ENCODE results near the gene PPM1D. TPM values are rescaled to one million over a fixed set of nuclear protein-coding genes. Genes with fewer than 3 reads are reported as not detected.

PPM1D gene
- polyA plus RNA-seq, 2 of the 4 experiments (the other 2 are of a cell fraction), result 10.5 to 13.5 TPM

DNA sequence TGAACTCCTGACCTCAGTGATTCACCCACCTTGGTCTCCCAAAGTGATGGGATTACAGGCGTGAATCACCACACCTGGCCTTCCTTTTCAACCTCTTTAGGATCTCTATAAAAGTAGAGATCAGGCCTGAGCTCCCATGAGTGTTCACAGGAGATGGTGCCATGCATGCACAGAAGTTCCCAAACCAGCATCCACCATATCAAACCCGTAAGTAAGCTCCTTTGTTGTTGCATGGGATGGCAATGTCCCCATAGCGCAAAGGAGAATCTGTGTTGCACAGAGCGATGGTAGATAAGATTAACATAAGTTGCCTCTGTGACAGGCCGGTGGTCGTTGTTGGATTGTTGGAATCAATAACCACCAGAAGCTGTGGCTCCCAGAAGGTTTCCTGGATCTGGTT is 34.8 kb upstream of the PPM1D start (continued):
- TF ChIP-seq HOXB13 (CRISPR knock-in tag; IDR thresholded peaks at IDR 0.05; ENCODE audit: low read depth) (no peak), FOXS1 (CRISPR knock-in tag; IDR thresholded peaks at IDR 0.05) (no peak), POLR2A (IDR thresholded peaks at IDR 0.05; ENCODE audit: low read length) (no peak), BHLHE40 (IDR thresholded peaks at IDR 0.05; ENCODE audit: low read depth, low read length) (no peak), SMC3 (IDR thresholded peaks at IDR 0.05) (no peak), TFCP2L1 (CRISPR knock-in tag; IDR thresholded peaks at IDR 0.05) (no peak), HEYL (CRISPR knock-in tag; IDR thresholded peaks at IDR 0.05) (no peak), JUN (IDR thresholded peaks at IDR 0.05) (no peak)

DNA sequence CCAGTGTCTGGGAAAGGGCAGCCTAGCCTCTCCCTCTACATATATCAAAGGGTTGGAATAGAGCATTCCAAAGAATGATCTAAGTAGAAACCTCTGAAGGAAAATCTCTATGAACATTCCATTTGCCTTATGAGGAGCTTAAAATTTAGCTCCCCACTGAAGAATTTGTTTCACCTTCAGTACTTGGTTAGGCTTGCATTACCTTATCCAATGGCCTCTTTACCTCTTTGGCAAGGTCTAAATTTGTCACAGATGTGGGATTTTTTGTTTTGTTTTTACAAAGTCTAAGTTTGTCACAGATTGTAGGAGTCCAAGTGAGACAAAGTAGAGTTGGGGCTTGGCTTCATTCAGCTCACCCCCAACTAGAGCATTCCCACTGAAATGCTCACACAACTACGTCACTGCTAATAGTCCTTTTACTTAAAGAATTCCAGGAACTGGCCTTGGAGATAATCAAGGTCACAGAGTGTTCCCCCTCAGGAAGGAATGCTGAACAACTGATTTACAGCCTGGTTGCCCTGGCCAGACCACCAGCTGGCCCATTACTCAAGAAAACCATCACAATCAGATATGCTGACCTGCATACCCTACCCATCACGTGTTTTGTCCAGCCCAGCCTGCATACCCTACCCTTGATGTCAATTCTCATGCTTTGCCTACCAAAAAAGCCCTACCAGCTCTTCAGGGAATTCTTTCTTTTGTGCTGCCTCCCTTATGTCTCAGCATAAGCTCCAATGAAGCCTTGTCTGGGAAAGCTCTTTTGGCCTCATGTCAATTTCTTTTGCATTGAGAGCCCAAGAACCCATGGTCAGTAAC is 26.5 kb upstream of the PPM1D start:
- Histone ChIP-seq H3K9me3 (no peaks in the 10 kb centered on the region), H3K27ac (no peak overlapping the region), H3K4me2 (no peak overlapping the region), H3K4me1 (no peaks in the 10 kb centered on the region), H3K4me3 (no peak overlapping the region)
- 71% methylated on average over 2 of the region's 2 CpGs for WGBS (ENCODE audit: missing lambda C conversion rate)
- DNase-seq (ENCODE audit: low read depth in 1 of 2, low spot score in 1 of 2) (no peak), FAIRE-seq (no peak), ATAC-seq (no peak)
- CTCF ChIA-PET, result interaction anchor here (0.5 to 7.1 kb wide), 11 partner anchors 9 to 647 kb away, joined by 3 to 41 read pairs (median 4); partner anchors contain the start of gene PPM1D
- TF ChIP-seq, protein P1, sequence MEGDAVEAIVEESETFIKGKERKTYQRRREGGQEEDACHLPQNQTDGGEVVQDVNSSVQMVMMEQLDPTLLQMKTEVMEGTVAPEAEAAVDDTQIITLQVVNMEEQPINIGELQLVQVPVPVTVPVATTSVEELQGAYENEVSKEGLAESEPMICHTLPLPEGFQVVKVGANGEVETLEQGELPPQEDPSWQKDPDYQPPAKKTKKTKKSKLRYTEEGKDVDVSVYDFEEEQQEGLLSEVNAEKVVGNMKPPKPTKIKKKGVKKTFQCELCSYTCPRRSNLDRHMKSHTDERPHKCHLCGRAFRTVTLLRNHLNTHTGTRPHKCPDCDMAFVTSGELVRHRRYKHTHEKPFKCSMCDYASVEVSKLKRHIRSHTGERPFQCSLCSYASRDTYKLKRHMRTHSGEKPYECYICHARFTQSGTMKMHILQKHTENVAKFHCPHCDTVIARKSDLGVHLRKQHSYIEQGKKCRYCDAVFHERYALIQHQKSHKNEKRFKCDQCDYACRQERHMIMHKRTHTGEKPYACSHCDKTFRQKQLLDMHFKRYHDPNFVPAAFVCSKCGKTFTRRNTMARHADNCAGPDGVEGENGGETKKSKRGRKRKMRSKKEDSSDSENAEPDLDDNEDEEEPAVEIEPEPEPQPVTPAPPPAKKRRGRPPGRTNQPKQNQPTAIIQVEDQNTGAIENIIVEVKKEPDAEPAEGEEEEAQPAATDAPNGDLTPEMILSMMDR (IDR thresholded peaks at IDR 0.05), result no peak
- TF ChIP-seq RCOR1 (IDR thresholded peaks at IDR 0.05; ENCODE audit: low read depth, low read length), result no peak
- no peak for TF ChIP-seq NR3C1 (IDR thresholded peaks at IDR 0.05)
- TF ChIP-seq JUN (IDR thresholded peaks at IDR 0.05), result no peak
- TF ChIP-seq CHD2 (IDR thresholded peaks at IDR 0.05; ENCODE audit: low read length, partially characterized antibody), result no peak
- no peak for TF ChIP-seq NFE2L2 (conservative IDR thresholded peaks at IDR 0.05; ENCODE audit: low read length)
- TF ChIP-seq, protein P2, sequence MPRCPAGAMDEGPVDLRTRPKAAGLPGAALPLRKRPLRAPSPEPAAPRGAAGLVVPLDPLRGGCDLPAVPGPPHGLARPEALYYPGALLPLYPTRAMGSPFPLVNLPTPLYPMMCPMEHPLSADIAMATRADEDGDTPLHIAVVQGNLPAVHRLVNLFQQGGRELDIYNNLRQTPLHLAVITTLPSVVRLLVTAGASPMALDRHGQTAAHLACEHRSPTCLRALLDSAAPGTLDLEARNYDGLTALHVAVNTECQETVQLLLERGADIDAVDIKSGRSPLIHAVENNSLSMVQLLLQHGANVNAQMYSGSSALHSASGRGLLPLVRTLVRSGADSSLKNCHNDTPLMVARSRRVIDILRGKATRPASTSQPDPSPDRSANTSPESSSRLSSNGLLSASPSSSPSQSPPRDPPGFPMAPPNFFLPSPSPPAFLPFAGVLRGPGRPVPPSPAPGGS (IDR thresholded peaks at IDR 0.05), result no peak
- TF ChIP-seq SMC3 (IDR thresholded peaks at IDR 0.05), result no peak
- TF ChIP-seq, protein P3, sequence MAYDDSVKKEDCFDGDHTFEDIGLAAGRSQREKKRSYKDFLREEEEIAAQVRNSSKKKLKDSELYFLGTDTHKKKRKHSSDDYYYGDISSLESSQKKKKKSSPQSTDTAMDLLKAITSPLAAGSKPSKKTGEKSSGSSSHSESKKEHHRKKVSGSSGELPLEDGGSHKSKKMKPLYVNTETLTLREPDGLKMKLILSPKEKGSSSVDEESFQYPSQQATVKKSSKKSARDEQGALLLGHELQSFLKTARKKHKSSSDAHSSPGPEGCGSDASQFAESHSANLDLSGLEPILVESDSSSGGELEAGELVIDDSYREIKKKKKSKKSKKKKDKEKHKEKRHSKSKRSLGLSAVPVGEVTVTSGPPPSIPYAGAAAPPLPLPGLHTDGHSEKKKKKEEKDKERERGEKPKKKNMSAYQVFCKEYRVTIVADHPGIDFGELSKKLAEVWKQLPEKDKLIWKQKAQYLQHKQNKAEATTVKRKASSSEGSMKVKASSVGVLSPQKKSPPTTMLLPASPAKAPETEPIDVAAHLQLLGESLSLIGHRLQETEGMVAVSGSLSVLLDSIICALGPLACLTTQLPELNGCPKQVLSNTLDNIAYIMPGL (CRISPR knock-in tag; IDR thresholded peaks at IDR 0.05; ENCODE audit: borderline replicate concordance), result no peak
- no peak for TF ChIP-seq ZC3H11A (IDR thresholded peaks at IDR 0.05)
- no peak for TF ChIP-seq JUNB (IDR thresholded peaks at IDR 0.05)
- TF ChIP-seq ZSCAN20 (CRISPR knock-in tag; IDR thresholded peaks at IDR 0.05), result no peak
- no peak for TF ChIP-seq HEYL (CRISPR knock-in tag; IDR thresholded peaks at IDR 0.05)
- TF ChIP-seq HOXB13 (CRISPR knock-in tag; IDR thresholded peaks at IDR 0.05; ENCODE audit: low read depth), result no peak
- TF ChIP-seq BHLHE40 (IDR thresholded peaks at IDR 0.05; ENCODE audit: low read depth, low read length), result no peak
- TF ChIP-seq RFX5 (IDR thresholded peaks at IDR 0.05), result no peak
- POLR2A ChIA-PET, result interaction anchor here (0.6 to 1.5 kb wide), 3 partner anchors 26 to 1257 kb away, joined by 3 to 4 read pairs (median 3); partner anchors contain the start of genes APPBP2 and PPM1D

Measured in A549 (cell line).